ENCODE results near the gene SMPD3. TPM values are rescaled to one million over a fixed set of nuclear protein-coding genes. Genes with fewer than 3 reads are reported as not detected.

Gene SMPD3
- total RNA-seq, 1 donor = 0.86 TPM

GRCh38 chr16:68324336-68324735, 124.0 kb downstream of the SMPD3 start:
- TF ChIP-seq CTCF (IDR thresholded peaks at IDR 0.05; ENCODE audit: insufficient read depth, low read depth, low read length) = no peak
- DNase-seq (ENCODE audit: low read depth) = no peak
- H3K4me3 ChIP-seq (ENCODE audit: low read depth, low read length) = no peak overlapping the region

GRCh38 chr16:68319185-68319908, 129.0 kb downstream of the SMPD3 start:
- DNase-seq (ENCODE audit: low read depth) = no peak
- H3K4me3 ChIP-seq (ENCODE audit: low read depth, low read length) = no peak overlapping the region
- TF ChIP-seq CTCF (IDR thresholded peaks at IDR 0.05; ENCODE audit: insufficient read depth, low read depth, low read length) = no peak

GRCh38 chr16:68313116-68313515, 135.2 kb downstream of the SMPD3 start:
- DNase-seq (ENCODE audit: low read depth) = no peak
- no peak for TF ChIP-seq CTCF (IDR thresholded peaks at IDR 0.05; ENCODE audit: insufficient read depth, low read depth, low read length)
- H3K4me3 ChIP-seq (ENCODE audit: low read depth, low read length) = no peak overlapping the region

- DNase-seq (ENCODE audit: low read depth) = peak; percentile 92
- H3K4me3 ChIP-seq (ENCODE audit: low read depth, low read length) = peak within 1 kb of the TSS; percentile 96
- TF ChIP-seq CTCF (IDR thresholded peaks at IDR 0.05; ENCODE audit: insufficient read depth, low read depth, low read length) = peak; percentile 15
Measured at GRCh38 chr16:68310774-68311511, 137.4 kb downstream of the SMPD3 start, which contains the start of the genes PRMT7 and SLC7A6OS. Gene PRMT7 (plus strand): TSS chr16:68311019. CDS start chr16:68315980, 4,961 bp downstream. Gene SLC7A6OS (minus strand): TSS chr16:68310946. CDS start chr16:68310926, 20 bp downstream.

- H3K4me3 ChIP-seq (ENCODE audit: low read depth, low read length) = peak overlapping the region; percentile 96
- no peak for TF ChIP-seq CTCF (IDR thresholded peaks at IDR 0.05; ENCODE audit: insufficient read depth, low read depth, low read length)
- DNase-seq (ENCODE audit: low read depth) = peak; percentile 68
Measured at GRCh38 chr16:68310437-68310773, 137.9 kb downstream of the SMPD3 start.

- TF ChIP-seq CTCF (IDR thresholded peaks at IDR 0.05; ENCODE audit: insufficient read depth, low read depth, low read length) = no peak
- H3K4me3 ChIP-seq (ENCODE audit: low read depth, low read length) = peak overlapping the region; percentile 96
- no peak for DNase-seq (ENCODE audit: low read depth)
Measured at GRCh38 chr16:68309799-68310198, 138.5 kb downstream of the SMPD3 start.

Small RNAs within 50 kb of the gene (small RNA-seq; reads per million reads assigned to genes)
- gene RF00019 (not detected), gene RNU4-30P (not detected)

Other genes with a start within 250 kb of the SMPD3 start
- under 0.01 and 0.86 TPM in 2 replicates for gene ESRP2, start 212.4 kb downstream of the SMPD3 start, total RNA-seq
- gene PLA2G15, start 203.1 kb downstream of the SMPD3 start, total RNA-seq = 17.4 and 19.9 TPM in 2 replicates
- gene SLC7A6, start 184.0 kb downstream of the SMPD3 start, total RNA-seq = 24.8 and 49.7 TPM in 2 replicates
- 14.2 and 16.8 TPM in 2 replicates for gene SLC7A6OS, start 137.6 kb downstream of the SMPD3 start, total RNA-seq
- 42.7 and 42.8 TPM in 2 replicates for gene PRMT7, start 137.5 kb downstream of the SMPD3 start, total RNA-seq
- gene ZFP90, start 90.8 kb upstream of the SMPD3 start, total RNA-seq = 20.9 and 22.5 TPM in 2 replicates
- gene CDH3, start 196.8 kb upstream of the SMPD3 start, total RNA-seq = 0.32 and 2.2 TPM in 2 replicates